ENCODE results near the gene CABP7.

Gene CABP7

DNA sequence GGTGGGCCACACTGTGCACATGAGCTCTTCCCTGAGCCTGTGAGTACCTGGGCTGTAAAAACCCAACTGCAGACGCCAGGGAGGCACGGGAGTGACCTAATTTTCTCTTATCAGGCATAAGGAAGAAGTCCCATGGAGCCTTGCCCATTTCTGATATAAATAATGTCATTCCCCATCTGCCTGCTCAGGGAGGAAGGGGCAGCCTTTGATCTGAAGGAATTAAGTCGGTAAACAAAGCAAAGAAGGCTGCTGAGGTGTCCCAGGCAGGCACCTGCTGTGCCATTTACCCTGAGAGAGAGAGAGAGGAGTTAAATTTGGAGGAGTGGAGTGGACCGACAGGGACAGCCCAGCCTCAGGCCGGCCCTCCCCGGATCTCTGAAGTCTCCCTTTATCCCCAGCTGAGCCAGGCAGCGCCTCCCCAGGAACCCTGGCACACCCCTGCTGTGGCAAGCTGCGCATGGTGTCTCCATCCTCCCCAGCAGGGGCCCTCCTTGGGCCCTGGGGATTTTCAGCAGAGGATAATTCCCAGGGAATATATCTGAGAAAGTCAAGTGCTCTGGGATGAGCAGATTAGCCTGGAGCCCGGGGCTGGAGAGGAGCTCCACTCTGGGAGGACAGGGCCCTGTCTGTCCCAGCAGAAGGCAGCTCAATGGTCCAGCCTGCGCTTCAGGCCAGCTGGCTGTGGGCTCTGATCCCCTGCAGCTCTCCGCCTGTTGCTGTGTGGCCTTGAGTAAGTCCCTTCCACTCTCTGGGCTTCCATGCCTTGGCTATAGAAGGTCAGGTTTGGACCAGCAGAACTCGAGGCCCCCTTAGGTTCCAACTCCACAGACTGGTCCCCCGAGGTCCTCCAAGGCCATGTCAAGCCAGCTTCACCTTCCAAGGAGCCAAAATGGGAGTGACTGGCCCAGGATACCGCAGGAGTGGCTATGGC is 17.5 kb upstream of the CABP7 start:
- no peak for DNase-seq

DNA sequence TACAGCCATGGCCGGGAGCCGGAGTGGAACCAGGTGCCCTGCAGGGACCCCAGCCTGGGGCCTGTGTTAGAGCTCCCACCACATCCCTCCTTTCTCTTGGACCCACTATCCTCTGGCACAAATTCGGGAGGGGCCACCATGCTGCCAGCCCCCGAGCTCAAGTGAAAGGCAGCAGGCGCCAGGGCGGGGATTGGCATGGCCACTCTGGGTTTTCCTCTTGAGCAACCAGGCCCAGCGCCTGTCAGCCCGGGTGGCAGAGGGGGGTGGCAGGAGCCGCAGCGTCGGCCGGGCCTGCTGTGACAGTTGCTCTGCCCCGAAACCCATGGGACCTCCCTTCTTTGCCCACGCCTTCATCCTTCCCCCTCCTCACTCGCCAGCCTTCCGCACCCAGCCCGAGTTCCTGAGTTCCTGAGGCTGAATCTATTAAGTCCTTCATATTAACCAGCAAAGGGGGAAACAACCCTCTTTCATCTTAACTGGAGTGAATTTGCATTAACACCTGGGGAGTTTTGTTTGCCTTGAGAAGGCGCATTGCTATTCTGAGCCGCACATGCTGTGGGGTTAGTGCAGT is 16.8 kb upstream of the CABP7 start:
- no peak for DNase-seq

DNA sequence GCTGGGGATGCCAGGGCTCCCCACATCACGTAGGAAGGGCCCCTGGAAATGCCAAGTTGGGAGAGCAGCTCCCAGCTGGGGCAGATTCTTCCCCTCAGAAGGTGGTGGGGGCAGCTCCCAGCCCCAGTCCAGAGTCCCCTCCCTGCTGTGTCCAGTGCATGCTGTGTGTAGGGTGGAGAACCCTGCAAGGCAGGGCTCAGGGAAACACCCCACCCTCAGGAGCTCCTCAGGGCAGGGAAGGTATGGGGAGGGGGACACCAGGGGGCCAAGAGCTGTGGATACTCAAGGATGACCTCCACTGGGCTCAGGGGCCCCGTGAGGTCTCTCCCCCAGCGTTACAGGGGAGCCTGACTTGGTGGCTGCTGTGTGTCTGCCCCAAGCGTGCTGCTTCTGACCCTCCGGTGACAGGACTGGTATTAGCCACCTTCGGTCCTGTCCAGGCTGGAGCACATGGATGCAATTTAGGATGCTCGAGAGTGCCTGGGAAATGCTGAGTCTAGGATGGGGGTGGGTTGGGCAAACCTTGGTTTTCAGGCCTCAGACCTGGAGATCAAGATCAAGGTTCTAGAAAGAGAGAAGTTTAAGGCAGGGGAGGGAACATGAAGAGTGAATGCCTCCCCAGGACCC is 16.1 kb upstream of the CABP7 start:
- DNase-seq = no peak

DNA sequence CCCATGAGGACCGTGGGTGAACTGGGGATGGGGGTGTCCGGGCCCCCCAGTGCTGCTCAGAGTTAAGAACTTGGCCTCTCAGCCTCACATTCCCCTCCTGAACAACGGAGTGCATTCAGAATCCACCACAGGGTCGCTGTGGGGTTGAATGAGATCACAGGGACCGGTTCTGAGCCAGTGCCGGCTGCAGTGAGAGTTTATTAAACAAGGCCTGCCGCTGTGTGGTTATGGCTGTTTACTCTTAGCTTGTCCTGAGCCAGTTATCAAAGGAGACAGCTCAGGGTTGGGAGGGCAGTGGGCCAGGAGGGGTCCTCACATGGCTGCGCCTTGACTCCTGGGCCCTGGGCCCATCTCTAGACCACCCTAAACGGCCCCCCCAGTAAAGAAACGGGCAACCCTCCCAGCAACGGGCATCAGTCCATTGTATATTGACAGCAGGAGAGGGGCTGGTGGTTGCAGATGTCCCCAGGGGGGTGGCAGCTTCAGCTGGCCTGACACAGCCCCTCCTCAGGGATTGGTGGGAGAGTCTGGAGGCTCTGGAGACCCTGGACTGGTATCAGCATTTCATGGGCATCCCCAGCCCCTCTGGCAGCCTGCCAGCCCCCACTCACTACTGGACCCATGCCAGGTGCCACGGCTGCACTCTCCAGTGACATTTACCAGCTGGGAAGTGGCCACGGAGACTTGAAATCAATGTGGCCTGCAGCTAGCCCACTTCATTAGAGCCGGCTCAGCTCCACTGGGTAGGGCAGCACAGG is 15.1 kb upstream of the CABP7 start:
- DNase-seq = no peak

DNA sequence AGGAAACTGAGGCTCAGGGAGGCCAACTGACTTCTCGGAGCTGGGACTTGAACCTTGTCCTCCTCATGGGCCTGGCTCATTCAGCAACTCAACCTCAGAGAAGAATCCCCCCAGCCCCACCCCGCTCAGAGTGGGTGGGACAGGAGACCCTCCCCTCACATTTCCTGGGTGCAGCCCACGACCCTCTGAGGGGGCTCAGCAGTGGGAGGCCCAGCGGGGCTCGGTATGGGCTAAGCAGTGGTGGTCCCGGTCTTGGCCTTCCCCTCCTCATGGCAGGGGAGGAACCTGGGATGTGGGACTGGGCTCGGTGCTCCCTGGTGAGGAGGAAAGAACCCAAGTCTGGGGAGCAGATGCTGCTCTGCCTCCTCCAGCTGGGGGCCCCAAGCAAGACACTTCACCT is 14.2 kb upstream of the CABP7 start:
- no peak for DNase-seq

DNA sequence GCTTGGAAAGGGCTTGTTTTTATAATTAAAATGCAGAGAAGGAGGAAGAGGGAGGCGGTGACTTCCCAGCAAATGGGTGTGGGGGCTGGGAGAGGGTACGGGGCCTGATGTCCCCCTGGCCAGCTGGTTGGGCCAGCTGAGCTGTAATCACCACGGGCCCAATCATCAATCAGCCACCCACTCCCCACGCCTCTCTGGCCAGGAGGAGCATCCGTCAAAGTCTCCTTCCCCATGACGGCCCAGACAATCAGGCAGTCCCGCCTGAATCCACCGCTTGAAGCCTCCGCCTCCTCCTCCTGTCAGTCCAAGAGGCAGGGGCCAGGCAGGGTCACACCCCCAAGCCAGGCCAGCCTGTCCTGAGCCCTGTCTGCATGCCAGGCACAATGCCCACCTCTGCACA is 13.3 kb upstream of the CABP7 start:
- DNase-seq = no peak

DNA sequence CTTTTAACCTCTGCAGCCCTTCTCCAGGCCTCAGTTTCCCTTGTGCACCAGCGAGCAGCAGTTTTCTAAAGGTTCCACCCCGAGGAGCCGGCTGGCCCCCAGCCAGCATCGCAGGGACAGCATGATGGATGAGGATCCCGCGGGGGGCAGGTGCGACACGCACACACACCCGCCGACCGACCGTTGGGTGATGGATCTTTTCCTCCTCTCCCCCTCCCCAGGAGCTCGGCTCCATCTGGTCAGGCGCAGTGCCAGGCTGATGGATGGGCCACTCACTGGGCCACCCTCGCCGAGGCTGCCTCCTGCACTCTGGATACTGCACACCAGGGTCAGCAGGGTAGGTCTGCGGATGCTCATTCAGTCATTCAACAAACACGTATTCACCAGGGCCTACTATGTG is 12.8 kb upstream of the CABP7 start:
- no peak for DNase-seq

DNA sequence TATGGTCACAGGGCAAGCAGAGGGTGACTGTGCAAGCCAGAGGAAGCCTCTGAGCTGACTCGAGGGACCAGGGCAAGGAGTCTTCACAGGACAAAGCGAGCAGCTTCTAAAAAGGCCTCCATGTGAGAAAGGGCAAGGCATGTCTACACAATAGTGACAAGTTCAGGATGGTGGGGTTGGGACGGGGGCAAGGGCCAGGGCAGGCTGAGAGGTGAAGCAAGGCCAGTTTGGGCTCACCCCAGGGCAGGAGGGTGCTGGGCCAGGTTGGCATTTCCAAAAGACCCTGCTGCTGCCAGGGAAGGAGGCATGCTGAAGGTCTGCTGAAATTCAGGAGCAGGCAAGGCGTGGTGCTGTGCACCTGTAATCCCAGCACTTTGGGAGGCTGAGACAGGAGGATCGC is 12.3 kb upstream of the CABP7 start:
- DNase-seq = no peak

DNA sequence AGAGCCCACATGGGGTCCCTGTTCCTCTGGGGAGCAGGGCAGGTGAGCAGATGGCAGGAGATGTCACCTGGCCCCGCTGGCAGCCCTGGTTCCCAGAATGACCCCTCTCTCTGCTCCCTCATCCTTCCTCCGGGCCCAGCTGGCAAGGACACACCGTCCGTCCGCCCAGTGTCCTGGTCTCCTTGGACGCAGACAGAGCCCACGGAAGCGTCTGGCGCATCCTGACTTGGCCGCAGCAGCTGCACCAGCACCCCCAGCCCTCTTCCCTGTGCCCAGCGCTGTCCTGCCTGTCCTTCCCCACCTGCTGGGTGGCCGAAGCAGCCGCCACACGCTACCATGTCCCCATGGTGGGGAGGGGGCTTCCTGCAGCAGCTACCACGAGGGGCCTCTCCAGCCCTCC is 9.6 kb upstream of the CABP7 start:
- DNase-seq = no peak

DNA sequence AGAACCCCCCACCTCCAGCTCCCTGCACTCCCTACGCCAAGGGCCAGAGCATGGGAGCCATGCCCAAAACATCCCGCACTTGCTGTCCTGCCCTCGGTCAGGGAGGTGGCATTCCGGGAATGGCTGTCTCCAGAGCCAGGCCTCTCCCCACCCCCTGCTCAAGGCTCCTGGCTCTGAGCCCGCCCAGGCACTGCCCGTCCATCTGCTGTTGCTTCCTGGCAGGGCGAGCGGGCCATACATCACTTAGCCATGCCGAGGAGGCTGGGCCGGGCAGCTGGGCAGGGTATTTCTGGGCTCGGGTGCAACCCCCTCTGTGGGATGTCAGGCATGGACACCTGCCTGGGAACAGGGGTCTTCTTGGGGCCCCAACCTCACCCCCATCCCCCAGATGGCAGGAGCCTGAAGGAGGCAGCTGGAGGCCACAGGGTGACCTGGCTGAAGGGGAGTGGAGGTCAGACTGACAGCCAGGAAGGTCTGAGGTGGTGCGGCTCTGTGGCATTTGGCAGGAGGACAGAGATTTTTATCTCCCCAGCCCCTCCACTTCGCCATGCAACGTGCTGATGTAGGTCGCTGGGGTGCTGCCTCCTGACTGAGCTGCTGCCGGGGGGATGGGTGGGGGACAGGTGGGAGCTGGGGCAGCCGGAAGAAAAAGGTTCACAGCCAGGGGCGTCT is 8.7 kb upstream of the CABP7 start:
- DNase-seq = no peak

DNA sequence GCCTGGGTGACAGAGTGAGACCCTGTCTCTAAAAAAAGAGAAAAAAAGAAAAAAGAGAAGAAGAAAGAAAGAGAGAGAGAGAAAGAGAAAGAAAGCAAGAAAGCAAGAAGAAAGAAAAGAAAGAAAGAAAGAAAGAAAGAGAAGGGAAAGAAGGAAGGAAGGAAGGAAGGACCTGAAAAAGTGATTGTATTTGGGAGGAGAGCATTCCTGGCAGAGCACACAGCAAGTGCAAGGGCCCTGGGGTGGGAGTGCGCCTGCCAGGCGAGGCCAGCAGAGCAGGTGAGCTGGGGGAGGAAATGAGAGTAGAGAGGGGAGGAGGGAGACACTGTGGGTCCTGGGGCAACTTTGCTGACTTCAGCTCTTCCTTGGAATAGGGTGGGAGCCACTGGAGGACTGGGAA is 7.7 kb upstream of the CABP7 start:
- DNase-seq = no peak

DNA sequence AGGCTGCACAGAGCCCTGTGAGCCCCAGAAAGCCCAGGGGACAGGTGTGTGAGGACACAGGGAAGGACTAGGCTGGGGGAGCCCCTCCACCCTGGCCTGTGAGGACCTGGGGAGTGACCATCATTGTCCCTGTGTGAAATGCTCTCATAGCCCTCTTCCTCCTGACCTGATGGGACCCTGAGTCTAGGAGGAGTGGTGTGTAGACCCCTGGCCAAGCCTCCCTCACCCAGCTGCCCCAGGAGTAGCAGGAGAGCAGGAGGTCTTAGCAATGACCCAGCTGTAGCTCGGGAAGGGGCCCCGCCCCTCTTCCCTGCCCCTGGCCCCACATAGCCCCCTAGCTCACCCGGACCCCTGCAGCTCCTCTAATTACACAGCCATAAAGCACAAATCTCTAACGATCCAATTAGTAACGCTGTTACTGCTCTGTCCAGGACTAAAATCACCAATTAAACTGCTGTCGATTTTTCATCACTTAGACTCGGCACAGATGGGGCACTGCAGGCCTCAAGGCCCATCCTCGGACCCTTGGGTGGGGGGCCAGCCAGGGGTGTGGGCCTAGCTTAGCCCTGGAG is 6.6 kb upstream of the CABP7 start:
- no peak for DNase-seq

DNA sequence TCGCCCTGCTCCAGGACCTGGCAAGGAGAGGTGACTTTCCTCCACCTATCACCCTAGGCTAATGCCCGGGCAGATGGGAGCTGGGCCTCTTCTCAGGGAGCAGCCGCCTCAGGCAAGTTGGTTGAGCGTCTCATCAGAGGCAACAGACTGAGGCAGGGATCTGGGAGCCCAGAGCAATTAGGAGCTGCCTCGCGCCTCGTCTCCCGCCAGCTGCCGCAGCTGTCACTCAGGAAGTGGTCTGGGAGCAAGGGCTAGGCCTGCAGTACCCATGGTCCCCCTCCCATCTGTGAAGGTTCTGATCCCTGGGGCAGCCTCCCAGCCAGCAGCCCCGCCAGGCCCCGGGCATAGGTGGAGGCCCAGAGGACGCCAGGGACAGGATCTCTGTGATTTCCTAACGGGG is 4.6 kb upstream of the CABP7 start:
- DNase-seq = no peak

DNA sequence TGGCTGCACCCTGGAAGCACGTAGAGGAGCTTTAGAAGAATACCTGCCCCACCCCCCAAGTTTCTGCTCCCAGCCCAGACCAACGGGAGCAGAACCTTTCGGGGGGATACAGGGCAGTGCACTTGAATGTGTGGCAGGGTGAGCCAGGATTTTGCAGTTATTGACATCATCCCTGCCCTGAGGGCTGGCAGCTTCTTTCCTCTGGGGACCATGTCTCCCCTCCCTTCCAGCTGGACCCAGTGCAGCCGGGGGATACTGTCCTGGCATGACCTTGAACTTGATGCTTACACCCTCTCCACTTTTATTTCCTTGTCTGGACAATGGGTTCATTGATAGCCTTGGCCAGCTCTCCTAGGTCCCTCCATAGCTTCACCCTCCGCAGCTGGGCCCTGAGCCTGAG is 4.1 kb upstream of the CABP7 start:
- no peak for DNase-seq

DNA sequence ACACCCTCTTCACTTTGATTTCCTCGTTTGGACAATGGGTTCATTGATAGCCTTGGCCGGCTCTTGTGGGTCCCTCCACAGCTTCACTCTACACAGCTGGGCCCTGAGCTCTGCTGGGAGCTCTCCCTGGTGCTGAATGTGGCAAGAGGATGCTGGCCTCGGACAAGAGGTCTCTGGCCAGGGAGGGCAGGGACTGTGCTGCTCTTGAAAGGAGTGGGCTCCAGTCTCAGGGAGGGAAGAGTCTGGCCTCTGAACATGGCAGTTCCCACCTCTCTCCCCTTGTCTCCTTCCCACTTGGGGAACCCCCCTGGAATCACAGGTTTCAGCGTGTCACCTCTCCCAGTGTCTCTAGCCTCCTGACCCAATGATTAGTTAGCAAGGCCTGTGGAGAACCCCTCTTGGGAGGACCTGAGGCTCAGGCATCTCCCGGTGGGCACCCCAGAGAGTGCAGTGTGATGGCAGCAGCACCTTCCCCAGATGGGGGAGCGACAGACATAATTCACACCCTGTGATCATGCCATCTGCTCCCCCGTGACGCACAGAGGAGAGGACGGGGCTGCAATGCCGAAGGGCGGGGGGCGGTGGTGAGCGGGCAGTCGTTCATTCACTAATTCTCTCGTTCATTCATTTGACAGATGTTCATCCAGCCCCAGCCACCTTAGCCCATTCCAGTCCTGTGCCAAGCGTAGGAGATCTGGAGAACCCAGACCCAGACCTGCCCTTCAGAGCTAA is 2.8 kb upstream of the CABP7 start:
- no peak for DNase-seq

DNA sequence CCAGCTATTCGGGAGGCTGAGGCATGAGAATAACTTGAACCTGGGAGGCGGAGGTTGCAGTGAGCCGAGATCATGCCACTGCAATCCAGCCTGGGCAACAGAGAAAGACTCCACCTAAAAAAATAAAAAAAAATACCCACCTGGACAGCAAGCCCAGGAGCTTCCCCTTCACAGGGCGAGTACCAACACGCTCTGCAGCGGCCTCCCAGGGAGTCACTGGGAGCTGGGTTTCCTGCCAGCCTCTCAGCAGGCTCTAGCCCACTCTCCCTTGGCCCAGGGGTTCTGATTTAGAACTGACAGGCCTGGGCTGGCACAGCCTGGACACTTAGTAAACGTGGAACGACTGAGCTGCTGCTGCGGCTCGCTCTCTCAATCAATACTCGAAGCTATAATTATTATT is 2.0 kb upstream of the CABP7 start:
- DNase-seq = no peak

DNA sequence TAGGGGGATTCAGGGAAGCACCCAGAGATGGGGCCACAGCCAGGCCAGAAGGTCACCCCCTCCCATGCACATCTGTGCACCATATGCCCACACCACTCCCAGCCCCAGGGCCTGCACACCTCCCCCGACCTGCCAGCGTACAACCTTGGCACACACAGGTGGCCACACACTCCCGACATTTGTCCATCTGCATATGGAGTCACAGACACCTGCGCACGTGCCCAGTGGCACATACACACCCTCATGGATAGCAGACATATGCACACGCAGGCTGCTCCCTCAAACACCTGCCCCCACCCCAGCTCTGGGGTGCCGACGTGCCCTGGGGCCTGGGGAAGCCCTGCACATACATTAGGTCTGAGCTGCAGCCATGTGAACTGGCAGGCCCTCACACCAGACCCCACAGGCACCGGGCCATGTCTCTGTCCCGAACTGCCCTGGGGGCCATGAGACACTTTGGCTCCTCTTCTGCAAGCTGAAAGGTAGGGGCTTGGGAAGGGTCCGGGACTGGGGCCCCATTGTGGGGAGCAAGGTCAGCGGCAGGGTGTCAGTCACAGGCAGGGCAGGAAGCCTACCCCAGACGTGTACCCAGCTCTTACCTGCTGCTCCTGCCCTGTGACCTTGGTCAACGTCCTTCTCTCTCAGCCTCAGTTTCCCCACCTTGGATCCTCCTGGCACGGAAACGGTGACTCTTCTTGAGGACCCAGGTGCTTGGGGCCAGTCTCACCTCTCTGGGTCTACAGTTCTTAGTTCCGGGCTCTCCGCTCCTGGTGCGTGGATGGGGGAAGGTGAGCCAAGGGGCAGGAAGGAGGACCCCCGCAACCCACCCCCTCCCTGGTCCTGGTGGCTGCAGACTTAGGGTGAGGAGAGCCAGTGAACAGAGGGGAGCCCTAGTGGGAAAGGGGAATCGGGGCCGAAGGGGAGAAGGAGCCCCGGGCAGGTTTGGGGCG is 579 bp upstream of the CABP7 start:
- no peak for DNase-seq

DNA sequence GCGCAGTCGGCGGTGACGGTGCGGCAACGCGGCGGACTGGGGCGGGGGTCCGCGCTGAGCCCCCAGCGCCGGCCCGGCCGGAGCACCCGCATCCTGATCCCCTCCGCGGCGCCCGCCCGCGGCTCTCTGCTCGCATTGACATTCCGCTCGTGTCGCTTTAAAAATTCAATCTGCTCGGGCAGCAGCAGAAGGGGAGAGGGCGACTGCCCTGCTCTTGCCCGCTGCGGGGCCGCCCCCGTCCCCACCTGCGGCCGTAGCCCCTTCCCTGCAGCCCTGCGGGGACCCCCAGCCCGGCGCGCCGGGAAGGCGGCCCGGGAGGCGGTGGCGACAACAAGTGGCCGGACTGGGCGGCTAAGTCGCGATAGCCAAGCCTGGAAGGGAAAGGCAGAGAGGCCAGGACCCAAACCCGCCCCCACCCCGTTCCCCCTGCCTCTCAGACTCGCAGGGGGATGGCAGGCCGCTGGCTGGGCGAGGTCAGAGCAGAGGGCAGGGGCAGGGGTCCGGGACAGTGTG is 1.1 kb downstream of the CABP7 start:
- no peak for DNase-seq

DNA sequence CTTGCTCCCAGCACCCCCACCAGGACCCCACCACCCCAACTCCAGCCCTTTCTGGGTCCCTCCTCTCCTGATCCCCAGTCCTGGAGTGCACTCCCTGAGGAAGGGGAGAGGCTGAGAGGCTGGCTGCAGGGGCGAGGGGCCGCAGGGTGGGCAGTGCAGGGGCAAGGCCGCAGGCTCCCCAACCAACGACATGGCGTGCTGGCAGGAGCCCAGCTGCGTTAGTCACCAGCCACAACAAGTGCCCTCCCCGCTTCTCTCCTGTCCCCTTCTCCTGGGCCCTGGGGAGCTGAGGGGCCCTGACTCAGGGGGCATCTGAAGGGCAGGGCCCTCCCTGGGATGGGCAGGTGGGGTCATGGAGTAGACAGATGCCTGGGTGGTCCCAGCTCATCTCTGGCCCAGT is 2.3 kb downstream of the CABP7 start:
- no peak for DNase-seq

DNA sequence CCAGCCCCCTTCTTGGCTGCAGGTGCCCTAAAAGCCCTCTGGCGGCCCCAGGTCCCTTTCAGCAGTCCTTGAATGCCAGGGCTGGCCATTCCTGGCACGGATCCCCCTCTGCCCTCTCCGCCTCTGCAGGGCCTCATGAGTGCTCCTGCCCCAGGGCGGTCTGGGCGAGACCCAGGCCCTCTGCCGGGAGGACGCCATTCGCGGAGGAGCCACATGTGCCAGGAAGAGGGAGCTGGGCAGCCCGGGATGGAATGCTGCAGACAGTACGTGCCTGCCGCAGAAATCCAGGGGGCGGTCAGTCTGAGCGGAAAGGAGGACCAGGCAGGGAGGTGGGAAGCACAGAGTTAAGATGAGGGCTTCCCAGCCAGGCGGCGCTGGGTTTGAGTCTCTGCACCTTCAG is 2.8 kb downstream of the CABP7 start:
- no peak for DNase-seq

Data from cortex of kidney (tissue), 1 donor.